Measurements from ENCODE around the gene PANX2.

Gene PANX2

DNA sequence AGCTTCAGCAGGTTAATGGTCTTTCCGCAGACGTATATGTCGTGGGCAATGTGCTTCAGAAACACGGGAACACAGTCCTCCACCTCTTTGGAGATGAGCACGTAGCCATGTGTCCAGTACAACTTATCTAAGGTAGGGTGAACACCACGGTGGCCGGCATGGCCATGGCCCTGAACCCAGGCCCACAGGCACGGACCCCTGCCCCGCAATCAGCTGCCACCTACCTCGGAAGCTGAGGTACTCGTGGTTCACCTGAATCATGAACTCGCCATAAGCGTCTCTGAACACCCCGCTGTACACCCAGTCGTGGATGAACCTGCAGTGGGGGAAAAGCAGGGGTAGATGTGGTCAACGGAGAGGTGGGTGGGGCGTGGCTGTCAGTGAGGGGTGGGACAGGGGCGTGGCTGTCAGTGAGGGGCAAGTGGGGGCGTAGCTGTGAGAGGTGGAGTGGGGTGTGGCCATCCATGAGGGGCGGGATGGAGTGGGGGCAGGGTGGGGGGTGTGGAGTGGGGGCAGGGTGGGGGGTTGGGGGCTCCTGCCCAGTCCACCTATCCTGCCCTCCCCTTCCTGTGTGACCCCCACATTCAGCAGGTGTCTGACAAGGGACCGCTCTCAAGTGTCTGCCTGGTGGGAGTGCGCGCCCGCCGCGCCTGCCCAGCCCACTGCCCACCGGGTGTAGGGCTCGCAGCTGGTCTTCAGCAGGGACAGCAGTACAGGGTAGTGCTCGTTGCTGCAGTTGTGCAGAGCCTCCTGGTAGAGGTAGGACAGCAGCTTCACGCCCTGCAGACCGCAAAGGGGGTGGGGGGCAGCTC is 55.7 kb downstream of the PANX2 start:
- no peak for DNase-seq (ENCODE audit: extremely low read depth in 1 of 2, low read depth in 1 of 2)

- no peak for DNase-seq (ENCODE audit: extremely low read depth in 1 of 2, low read depth in 1 of 2)
Observed at GRCh38 chr22:50226875-50227165, 56.3 kb downstream of the PANX2 start.

GRCh38 chr22:50227579-50228215 is 57.2 kb downstream of the PANX2 start:
- DNase-seq (ENCODE audit: extremely low read depth in 1 of 2, low read depth in 1 of 2) = no peak

- no peak for DNase-seq (ENCODE audit: extremely low read depth in 1 of 2, low read depth in 1 of 2)
Observed at GRCh38 chr22:50228366-50228765, 57.8 kb downstream of the PANX2 start.

DNA sequence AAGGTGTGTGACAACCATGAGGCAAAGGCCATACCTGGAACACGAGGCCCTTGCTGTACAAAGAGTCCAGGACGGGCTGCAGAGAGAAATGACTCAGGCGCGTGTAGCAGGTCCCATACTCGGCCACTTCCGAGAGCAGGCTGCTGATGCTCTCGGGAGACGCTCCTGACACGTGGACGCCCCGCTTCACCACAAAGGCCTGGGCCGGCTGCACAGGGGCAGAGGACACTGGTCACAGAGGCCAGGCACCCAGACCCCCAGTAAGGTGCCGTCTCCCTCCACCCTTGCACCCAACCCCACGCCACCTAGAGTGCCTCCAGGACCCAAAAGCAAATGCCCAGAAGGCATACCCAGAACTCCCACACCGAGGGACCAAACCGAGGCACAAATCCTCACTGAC is 58.8 kb downstream of the PANX2 start:
- no peak for DNase-seq (ENCODE audit: extremely low read depth in 1 of 2, low read depth in 1 of 2)

All from activated CD8-positive, alpha-beta memory T cell treated with anti-CD3 and anti-CD28 coated beads for 1 hour (primary cell).